GM23248 (cell line): ENCODE data around the gene UPK3BL1.
"Not testable (repeated sequence)": the region's sequence is repeated elsewhere in the genome, so short reads cannot be mapped to it uniquely, and the experiment has no call there.

ENCODE experiments used
- EZH2 ChIP-seq: fragments of 200-600 bp; sonication (generic); IDR thresholded peaks from 2 replicates; pipeline ENCODE4 v1.6.1; 2018; ENCODE audit warnings: antibody characterized with exemption, mild to moderate bottlenecking; ENCODE audit not compliant: insufficient read depth, poor library complexity, severe bottlenecking
- EZH2phosphoT487 ChIP-seq: fragments of 200-600 bp; sonication (generic); IDR thresholded peaks from 2 replicates; pipeline ENCODE4 v1.6.1; 2018; ENCODE audit warnings: antibody characterized with exemption, moderate library complexity, mild to moderate bottlenecking, low read depth; ENCODE audit not compliant: insufficient read depth

DNA sequence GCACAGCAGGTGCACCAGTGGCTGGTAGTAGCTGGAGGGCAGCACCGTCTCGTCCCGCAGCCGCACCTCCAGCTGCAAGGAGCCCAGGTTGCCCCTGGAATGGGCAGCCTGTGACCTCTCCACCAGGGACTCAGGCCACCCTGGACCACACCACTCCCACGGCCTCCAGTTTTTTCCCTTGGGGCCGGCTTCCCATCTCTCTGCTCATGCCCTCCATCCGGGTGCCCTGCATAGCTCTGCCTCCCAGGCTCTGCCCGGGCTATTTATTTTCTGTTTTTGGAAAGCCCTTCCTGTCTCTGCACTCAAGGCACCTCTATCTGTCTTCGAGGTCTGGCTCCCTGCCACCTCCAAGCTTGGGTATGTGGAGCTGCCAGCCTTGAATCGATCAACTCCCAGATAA lies 46.6 kb downstream of the UPK3BL1 start:
- TF ChIP-seq EZH2phosphoT487, EZH2: not testable (repeated sequence)
